GM23338 (cell line): ENCODE results near the gene PRMT9. TPM values are rescaled to one million over a fixed set of nuclear protein-coding genes. Genes with fewer than 3 reads are reported as not detected.
A peak's percentile ranks its signal among the peaks of the same experiment; 100 is the strongest.

ENCODE experiments used
- ATAC-seq: fragments of 200-7000 bp; cut with Tn5 transposase; 3 replicates; pipeline ENCODE4 v1.9.1; 2020
- DNase-seq: peaks from one replicate; pipeline ENCODE4 v3.0.0-alpha.2; 2015; ENCODE audit warnings: low spot score
- H2AFZ ChIP-seq: fragments of 200-600 bp; sonication (generic); 2 replicates; pipeline ENCODE4 v1.8.0; 2016; ENCODE audit warnings: antibody characterized with exemption, mild to moderate bottlenecking, moderate library complexity
- H3F3A ChIP-seq: fragments of 200-600 bp; sonication (generic); replicated peaks from 2 replicates; pipeline ENCODE4 v1.8.0; 2017; ENCODE audit warnings: antibody characterized with exemption, mixed run types, low read depth
- H3K27ac ChIP-seq: fragments of 200-600 bp; sonication (generic); 2 replicates; pipeline ENCODE4 v1.6.1; 2016; ENCODE audit warnings: low read depth
- H3K27me3 ChIP-seq: fragments of 200-600 bp; sonication (generic); 2 replicates; pipeline ENCODE4 v1.8.0; 2016; ENCODE audit warnings: mild to moderate bottlenecking, mixed run types, moderate library complexity; ENCODE audit not compliant: insufficient read depth
- H3K36me3 ChIP-seq: fragments of 200-600 bp; sonication (generic); 2 replicates; pipeline ENCODE4 v1.8.0; 2016; ENCODE audit warnings: mild to moderate bottlenecking; ENCODE audit not compliant: insufficient read depth
- H3K4me1 ChIP-seq: fragments of 200-600 bp; sonication (generic); 2 replicates; pipeline ENCODE4 v1.8.0; 2016; ENCODE audit warnings: mild to moderate bottlenecking, moderate library complexity; ENCODE audit not compliant: insufficient read depth
- H3K4me2 ChIP-seq: fragments of 200-600 bp; sonication (generic); 2 replicates; pipeline ENCODE4 v1.7.1; 2017; ENCODE audit warnings: mixed run types
- H3K4me3 ChIP-seq: fragments of 200-600 bp; sonication (generic); 2 replicates; pipeline ENCODE4 v1.6.1; 2016; ENCODE audit warnings: mixed run types
- H3K79me2 ChIP-seq: fragments of 200-600 bp; sonication (generic); replicated peaks from 2 replicates; pipeline ENCODE4 v1.8.0; 2017; ENCODE audit warnings: mild to moderate bottlenecking; ENCODE audit not compliant: insufficient read depth
- H3K9me2 ChIP-seq: fragments of 200-600 bp; sonication (generic); 2 replicates; pipeline ENCODE4 v1.8.0; 2017; ENCODE audit not compliant: insufficient read depth
- H4K20me1 ChIP-seq: fragments of 200-600 bp; sonication (generic); replicated peaks from 2 replicates; pipeline ENCODE4 v1.8.0; 2017; ENCODE audit warnings: mild to moderate bottlenecking; ENCODE audit not compliant: insufficient read depth
- H3K27ac Mint-ChIP-seq: 2 replicates; pipeline ENCODE4 v1.8.0; 2020; ENCODE audit warnings: inconsistent platforms, mild to moderate bottlenecking, moderate library complexity, mixed read lengths
- H3K27me3 Mint-ChIP-seq: 3 replicates; pipeline ENCODE4 v1.8.0; 2022; ENCODE audit warnings: low read depth, mild to moderate bottlenecking, moderate library complexity, mixed read lengths, inconsistent platforms; ENCODE audit not compliant: insufficient read depth, poor library complexity
- H3K36me3 Mint-ChIP-seq: 3 replicates; pipeline ENCODE4 v1.8.0; 2021; ENCODE audit warnings: low read depth, mild to moderate bottlenecking, inconsistent platforms, moderate library complexity, mixed read lengths
- H3K4me1 Mint-ChIP-seq: 3 replicates; pipeline ENCODE4 v1.8.0; 2020; ENCODE audit warnings: mild to moderate bottlenecking, inconsistent platforms, mixed read lengths
- H3K4me3 Mint-ChIP-seq: 3 replicates; pipeline ENCODE4 v1.8.0; 2021; ENCODE audit warnings: moderate library complexity, mild to moderate bottlenecking, inconsistent platforms, mixed read lengths
- H3K9me3 Mint-ChIP-seq: 3 replicates; pipeline ENCODE4 v1.8.0; 2020; ENCODE audit warnings: moderate library complexity, mild to moderate bottlenecking, inconsistent platforms, mixed read lengths
- CREB1 ChIP-seq: fragments of 250-450 bp; sonication (Bioruptor Pico); IDR thresholded peaks from 2 replicates; pipeline ENCODE4 v1.5.0; 2020; ENCODE audit warnings: low read depth, mild to moderate bottlenecking, moderate library complexity
- CTCF ChIP-seq, 2 experiments: fragments of 200-600 bp in 1 of 2; sonication (generic) in 1 of 2; conservative IDR thresholded peaks; 2 replicates each; pipeline versions ENCODE4 v1.5.1 to v1.6.1; 2016 to 2017; ENCODE audit warnings: antibody characterized with exemption in 2 of 2, low read depth in 2 of 2, mild to moderate bottlenecking in 2 of 2, moderate library complexity in 1 of 2
- EZH2 ChIP-seq: fragments of 200-600 bp; sonication (generic); IDR thresholded peaks from one replicate; pipeline ENCODE4 v1.8.0; 2017; ENCODE audit warnings: antibody characterized with exemption, mild to moderate bottlenecking, low read depth; ENCODE audit not compliant: unreplicated experiment
- JUNB ChIP-seq: IDR thresholded peaks from one replicate; pipeline ENCODE4 v1.6.1; 2016; ENCODE audit warnings: antibody characterized with exemption; ENCODE audit not compliant: unreplicated experiment
- STAT1 ChIP-seq: IDR thresholded peaks from one replicate; pipeline ENCODE4 v1.6.1; 2016; ENCODE audit warnings: antibody characterized with exemption; ENCODE audit not compliant: unreplicated experiment
- polyA plus RNA-seq: library from polyadenylated mRNA; unstranded; fragments of >200 nt; fragmentation: Nextera tagmentation; extraction: Ambion mirVana; gene quantifications from 2 replicates; pipeline ENCODE4 v1.2.1, GENCODE V29; 2016
- total RNA-seq: library from RNA; depleted of rRNA; stranded (reverse); fragments of >200 nt; shearing (Covaris generic); gene quantifications from 2 replicates; pipeline ENCODE4 v1.2.3, GENCODE V29; 2014
- TF ChIP-seq, protein P1 (sequence below): IDR thresholded peaks from 2 replicates; pipeline ENCODE4 v1.6.1; 2016; ENCODE audit warnings: antibody characterized with exemption

PRMT9 gene
- total and polyA plus RNA-seq, 2 experiments from 2014 or later: 7.6 to 11.2 TPM

DNA sequence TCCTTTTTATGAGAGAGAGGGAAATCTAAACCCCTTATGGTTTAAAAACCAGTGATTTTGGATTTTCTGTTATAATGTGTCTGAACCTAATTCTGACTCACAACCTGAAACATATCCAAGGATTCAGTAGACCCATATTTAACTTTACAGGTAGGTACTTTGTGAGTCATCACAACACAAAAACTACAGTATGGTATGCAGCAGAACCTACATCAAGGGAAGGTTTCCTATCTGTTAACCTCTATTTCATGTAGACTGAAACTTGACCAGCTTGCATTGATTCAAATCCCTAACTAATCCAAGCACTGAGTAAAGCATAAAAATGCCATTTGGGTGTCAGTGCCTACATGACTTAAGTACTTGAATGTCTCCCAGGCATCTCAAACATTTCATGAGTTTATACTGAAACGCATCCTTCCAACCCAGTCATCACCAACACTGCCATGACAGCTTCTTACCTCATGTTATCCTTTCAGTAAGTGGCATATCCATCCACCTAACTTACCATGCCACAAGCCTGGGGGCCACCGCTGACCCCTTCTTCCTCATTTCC, 43.6 kb upstream of the PRMT9 start (continued):
- TF ChIP-seq CTCF (conservative IDR thresholded peaks at IDR 0.05; ENCODE audit: low read depth in 2 of 2): no peak
- TF ChIP-seq EZH2: no peak
- TF ChIP-seq, protein P1, sequence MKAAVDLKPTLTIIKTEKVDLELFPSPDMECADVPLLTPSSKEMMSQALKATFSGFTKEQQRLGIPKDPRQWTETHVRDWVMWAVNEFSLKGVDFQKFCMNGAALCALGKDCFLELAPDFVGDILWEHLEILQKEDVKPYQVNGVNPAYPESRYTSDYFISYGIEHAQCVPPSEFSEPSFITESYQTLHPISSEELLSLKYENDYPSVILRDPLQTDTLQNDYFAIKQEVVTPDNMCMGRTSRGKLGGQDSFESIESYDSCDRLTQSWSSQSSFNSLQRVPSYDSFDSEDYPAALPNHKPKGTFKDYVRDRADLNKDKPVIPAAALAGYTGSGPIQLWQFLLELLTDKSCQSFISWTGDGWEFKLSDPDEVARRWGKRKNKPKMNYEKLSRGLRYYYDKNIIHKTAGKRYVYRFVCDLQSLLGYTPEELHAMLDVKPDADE: no peak
- TF ChIP-seq STAT1: no peak

DNA sequence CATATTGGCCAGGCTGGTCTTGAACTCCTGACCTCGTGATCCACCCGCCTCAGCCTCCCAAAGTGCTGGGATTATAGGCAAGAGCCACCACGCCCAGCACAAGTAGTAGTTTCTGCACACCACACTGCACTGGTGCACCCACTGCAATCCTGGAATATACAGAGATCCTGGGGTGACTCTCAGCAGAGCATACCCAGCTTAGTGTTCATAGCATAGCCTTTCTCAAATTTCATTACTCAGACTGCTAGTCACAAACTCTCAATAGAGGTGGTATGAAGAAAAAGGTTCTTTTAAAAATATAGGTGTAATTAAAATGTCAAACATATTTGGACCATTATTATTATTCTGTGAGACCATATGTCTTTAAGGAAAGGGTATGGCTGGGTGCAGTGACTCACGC, 41.7 kb upstream of the PRMT9 start:
- DNase-seq: no peak
- Mint-ChIP-seq H3K9me3 (no peaks in the 10 kb centered on the region), H3K4me1 (peaks cover 8% of the 10 kb centered on the region), H3K27me3 (peaks cover 10% of the 10 kb centered on the region), H3K4me3 (no peak overlapping the region), H3K36me3 (no peaks in the 10 kb centered on the region), H3K27ac (no peak overlapping the region)
- no peaks in the 10 kb centered on the region; the same call in 1 of the 2 replicates for H3K4me1 ChIP-seq
- H3K27me3 ChIP-seq: peaks cover 29% of the 10 kb centered on the region
- H3K27ac ChIP-seq: no peak overlapping the region
- no peaks in the 10 kb centered on the region for H3K9me2 ChIP-seq
- H3K4me3 ChIP-seq: no peak overlapping the region
- H3K79me2 ChIP-seq: no peaks in the 10 kb centered on the region
- no peak overlapping the region for H2AFZ ChIP-seq
- no peaks in the 10 kb centered on the region for H3K36me3 ChIP-seq
- TF ChIP-seq, protein P1: no peak
- H3F3A ChIP-seq: no peaks in the 10 kb centered on the region
- no peaks in the 10 kb centered on the region for H4K20me1 ChIP-seq
- H3K4me2 ChIP-seq: no peak overlapping the region
- ATAC-seq: no peak

DNA sequence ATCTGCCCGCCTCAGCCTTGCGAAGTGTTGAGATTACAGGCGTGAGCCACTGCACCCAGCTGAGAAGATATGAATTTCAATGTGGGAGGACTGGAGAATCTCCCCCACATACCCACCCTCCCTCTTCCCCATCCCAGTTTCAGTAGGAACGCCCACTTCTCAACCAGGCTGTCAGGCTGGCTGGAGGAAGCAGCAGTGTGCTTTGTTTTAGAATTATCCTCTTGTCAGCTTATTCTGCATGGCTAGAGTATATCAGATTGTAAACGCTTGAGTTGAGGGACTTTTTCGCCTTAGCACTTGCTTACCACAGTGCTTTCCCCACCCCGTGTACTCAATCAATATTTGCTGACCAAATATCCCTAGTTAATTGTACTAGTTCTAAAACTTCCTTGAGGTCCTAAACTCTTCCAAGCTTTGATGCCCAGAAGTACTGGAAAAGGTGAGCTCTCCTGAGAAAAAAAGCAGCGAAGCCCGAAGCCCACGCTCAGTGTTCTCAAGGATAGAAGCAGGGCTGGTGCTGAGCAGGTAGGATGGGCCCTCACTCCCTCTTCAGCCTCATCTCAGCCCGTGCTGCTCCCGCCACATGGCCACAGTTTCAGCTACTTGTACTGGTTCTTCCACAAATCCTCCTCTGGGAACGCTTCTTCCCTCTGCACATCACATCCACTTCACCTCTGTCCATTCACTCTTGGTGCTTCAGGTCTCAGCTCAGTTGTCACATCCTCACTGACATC, 40.7 kb upstream of the PRMT9 start:
- peak overlapping the region; percentile 56; the same call in 1 of the 2 replicates for H2AFZ ChIP-seq
- no peaks in the 10 kb centered on the region for H3F3A ChIP-seq
- H3K27me3 ChIP-seq: peaks cover 19% of the 10 kb centered on the region
- Mint-ChIP-seq H3K4me3 (no peak overlapping the region), H3K27ac (no peak overlapping the region), H3K27me3 (peaks cover 4% of the 10 kb centered on the region), H3K36me3 (no peaks in the 10 kb centered on the region), H3K4me1 (peaks cover 2% of the 10 kb centered on the region; the same call in 2 of the 3 replicates), H3K9me3 (no peaks in the 10 kb centered on the region)
- H4K20me1 ChIP-seq: no peaks in the 10 kb centered on the region
- no peaks in the 10 kb centered on the region for H3K9me2 ChIP-seq
- no peaks in the 10 kb centered on the region for H3K79me2 ChIP-seq
- ATAC-seq (peak; percentile 57), DNase-seq (no peak)
- H3K36me3 ChIP-seq: no peaks in the 10 kb centered on the region
- no peak overlapping the region for H3K4me3 ChIP-seq
- H3K4me1 ChIP-seq: no peaks in the 10 kb centered on the region
- no peak overlapping the region for H3K4me2 ChIP-seq
- H3K27ac ChIP-seq: no peak overlapping the region
- TF ChIP-seq CREB1 (CRISPR knock-in tag): no peak
- TF ChIP-seq JUNB: no peak
- TF ChIP-seq, protein P1: no peak
- TF ChIP-seq STAT1: no peak
